ENCODE measurements around the gene LSM5.

The LSM5 gene

DNA sequence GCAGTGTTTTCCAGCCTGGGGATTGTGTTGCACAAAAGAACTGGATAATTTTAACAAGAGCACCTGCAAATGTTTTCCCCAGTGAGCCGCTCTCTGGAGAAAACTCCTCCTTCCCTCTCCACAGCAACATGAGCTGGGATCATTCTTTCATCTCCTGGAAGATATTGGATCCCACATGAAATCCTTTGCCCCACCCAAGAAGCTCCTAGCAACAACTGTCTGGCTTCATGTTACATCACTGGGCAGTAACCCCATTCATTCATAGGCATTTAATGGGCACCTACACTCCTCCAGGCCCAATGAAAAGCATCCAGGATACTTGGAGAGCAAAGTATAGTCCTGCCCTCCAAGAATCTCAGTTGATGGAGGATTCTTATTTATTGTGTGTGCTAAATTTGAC is 27.2 kb downstream of the LSM5 start:
- DNase-seq (ENCODE audit: low read depth in 2 of 2), result no peak

GRCh38 chr7:32462451-32462850 is 27.7 kb downstream of the LSM5 start:
- no peak for DNase-seq (ENCODE audit: low read depth in 2 of 2)

DNA sequence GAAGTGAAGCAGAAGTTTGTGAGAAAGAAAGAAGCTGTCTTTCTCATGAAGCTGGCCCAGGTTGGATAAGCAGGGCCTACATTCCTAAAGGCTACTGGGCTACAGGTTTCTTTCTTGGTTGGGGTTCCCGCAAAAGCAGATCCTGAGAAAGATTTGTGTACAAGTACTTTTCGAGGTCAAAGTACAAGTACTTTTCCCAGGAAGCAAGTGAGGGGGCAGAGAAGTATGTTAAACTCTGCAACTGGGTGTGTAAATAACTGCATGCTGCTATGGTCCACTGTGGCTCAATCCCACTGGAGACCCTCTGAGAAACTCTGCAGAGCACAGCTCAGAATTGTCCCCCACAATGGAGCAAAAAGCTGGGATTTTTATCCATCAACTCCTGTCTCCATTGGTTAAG is 28.7 kb downstream of the LSM5 start:
- no peak for DNase-seq (ENCODE audit: low read depth in 2 of 2)

- DNase-seq (ENCODE audit: low read depth in 2 of 2), result no peak
Observed at GRCh38 chr7:32459788-32460187, 30.4 kb downstream of the LSM5 start.

DNA sequence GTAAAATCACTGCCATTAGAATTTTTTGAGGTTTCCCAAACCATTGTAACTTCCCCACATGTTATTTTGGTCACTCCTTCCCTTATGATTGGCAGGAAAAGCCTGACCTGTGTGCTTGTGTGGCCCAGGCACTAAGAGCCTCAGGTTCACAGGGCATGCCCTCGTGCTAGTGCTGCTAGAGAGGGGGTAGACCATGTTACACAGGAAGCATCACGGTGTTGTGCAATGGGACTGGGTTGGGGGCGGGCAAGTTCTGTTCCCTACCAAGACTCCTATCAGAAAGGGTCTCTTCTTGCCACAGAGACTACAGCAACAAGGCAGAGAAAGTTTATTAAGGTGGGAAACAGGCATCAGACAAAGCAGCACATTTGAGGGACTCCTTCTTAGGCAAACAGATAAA is 32.2 kb downstream of the LSM5 start:
- no peak for DNase-seq (ENCODE audit: low read depth in 2 of 2)

DNA sequence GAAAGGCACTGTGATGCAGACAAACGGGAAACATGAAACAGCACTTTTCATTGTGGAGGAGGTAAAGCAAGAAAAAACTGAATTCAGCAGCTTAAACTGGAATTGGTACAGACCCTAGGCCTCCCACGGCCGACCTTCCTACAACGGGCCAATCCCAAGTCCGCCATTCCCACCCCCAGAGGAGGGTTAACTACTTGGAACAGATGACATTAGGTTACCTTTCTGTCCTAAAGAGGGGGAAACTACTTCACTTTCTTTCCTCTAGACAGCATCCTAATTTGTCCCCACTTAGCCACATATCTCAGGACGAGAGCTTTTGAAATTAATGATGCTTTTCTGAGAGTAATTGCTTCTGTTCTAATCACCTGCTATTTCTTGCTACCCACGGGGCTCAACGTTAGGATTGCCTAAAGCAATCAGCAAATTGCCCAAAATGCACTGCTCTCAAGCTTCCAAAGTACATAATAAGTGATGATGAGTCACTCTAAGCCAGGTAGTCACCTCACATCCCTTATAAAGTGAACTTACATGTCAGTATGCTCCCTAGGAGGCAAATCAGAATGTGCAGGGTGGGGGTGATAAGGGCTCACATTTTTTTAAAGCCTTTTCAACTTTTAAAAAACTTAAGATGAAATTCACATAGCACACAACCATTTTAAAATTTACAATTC is 36.7 kb downstream of the LSM5 start:
- DNase-seq (ENCODE audit: low read depth in 2 of 2), result no peak

GRCh38 chr7:32447218-32447617 is 43.0 kb downstream of the LSM5 start:
- DNase-seq (ENCODE audit: low read depth in 2 of 2), result no peak

DNA sequence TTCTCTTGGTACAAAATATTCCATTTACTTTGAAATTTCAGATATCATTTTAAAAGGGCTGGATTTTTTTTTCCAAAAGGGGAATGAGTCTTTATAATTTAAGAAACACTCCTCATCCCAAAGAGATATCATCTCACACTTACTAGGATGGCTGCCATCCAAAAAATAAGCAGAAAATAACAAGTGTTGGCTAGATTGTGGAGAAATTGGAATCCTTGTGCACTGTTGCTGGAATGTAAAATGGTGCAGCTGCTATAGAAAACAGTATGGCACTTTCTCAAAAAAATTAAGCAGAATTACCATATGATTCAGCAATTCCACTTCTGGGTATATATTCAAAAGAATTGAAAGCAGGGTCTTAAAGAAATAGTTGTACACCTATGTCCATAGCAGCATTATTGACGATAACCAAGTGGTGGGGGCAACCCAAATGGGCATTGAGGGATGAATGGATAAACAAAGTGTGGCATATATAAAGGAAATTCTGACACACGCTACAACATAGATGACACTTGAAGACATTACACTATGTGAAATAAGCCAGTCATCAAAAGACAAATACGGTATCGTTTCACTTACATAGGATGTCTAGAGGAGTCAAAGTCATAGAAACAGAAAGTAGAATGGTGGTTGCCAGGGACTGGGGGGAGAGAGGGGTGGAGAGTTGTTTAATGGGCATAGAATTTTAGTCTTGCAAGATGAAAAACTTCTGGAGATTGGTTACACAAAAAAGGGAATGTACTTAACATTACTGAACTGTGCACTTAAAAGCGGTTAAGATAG is 53.8 kb downstream of the LSM5 start:
- no peak for DNase-seq (ENCODE audit: low read depth in 2 of 2)

Data from fibroblast of skin of left quadriceps (primary cell).